Middle frontal gyrus (tissue), 1 donor: ENCODE measurements around the gene ADK.

ENCODE experiments used
- DNase-seq: peaks from one replicate; pipeline ENCODE4 v3.0.0-alpha.2; 2015; ENCODE audit warnings: low spot score; ENCODE audit errors: extremely low spot score

ADK gene

GRCh38 chr10:74234569-74234968 is 83.5 kb downstream of the ADK start:
- no peak for DNase-seq

GRCh38 chr10:74238031-74238431 is 87.0 kb downstream of the ADK start:
- DNase-seq, result no peak

GRCh38 chr10:74238516-74238915 is 87.5 kb downstream of the ADK start:
- DNase-seq, result no peak

- DNase-seq, result no peak
Observed at GRCh38 chr10:74243067-74243466, 92.0 kb downstream of the ADK start.

- peak; percentile 20 for DNase-seq
Observed at GRCh38 chr10:74244097-74244685, 93.2 kb downstream of the ADK start.

GRCh38 chr10:74244807-74245206 is 93.8 kb downstream of the ADK start:
- DNase-seq, result no peak

- no peak for DNase-seq
Observed at GRCh38 chr10:74246495-74246894, 95.5 kb downstream of the ADK start.

GRCh38 chr10:74249865-74250264 is 98.8 kb downstream of the ADK start:
- DNase-seq, result no peak

- DNase-seq, result no peak
Observed at GRCh38 chr10:74255214-74255613, 104.2 kb downstream of the ADK start.

GRCh38 chr10:74255888-74256357 is 104.9 kb downstream of the ADK start:
- DNase-seq, result no peak

- no peak for DNase-seq
Observed at GRCh38 chr10:74262856-74263255, 111.8 kb downstream of the ADK start.

GRCh38 chr10:74263996-74264395 is 113.0 kb downstream of the ADK start:
- no peak for DNase-seq

- no peak for DNase-seq
Observed at GRCh38 chr10:74272288-74272687, 121.3 kb downstream of the ADK start.

- no peak for DNase-seq
Observed at GRCh38 chr10:74275755-74276290, 124.8 kb downstream of the ADK start.

GRCh38 chr10:74276416-74276815 is 125.4 kb downstream of the ADK start:
- no peak for DNase-seq

- no peak for DNase-seq
Observed at GRCh38 chr10:74282151-74282847, 131.3 kb downstream of the ADK start.

GRCh38 chr10:74282848-74283210 is 131.8 kb downstream of the ADK start:
- DNase-seq, result no peak

GRCh38 chr10:74289188-74289587 is 138.2 kb downstream of the ADK start:
- no peak for DNase-seq

GRCh38 chr10:74289951-74290350 is 138.9 kb downstream of the ADK start:
- DNase-seq, result no peak

- DNase-seq, result no peak
Observed at GRCh38 chr10:74290708-74291107, 139.7 kb downstream of the ADK start.

- DNase-seq, result no peak
Observed at GRCh38 chr10:74292871-74293427, 141.9 kb downstream of the ADK start.

- DNase-seq, result no peak
Observed at GRCh38 chr10:74293686-74294371, 142.8 kb downstream of the ADK start.
